ENCODE results near the gene THAP7. TPM values are rescaled to one million over a fixed set of nuclear protein-coding genes. Genes with fewer than 3 reads are reported as not detected.

The THAP7 gene
- total RNA-seq, 1 donor from 2014 or later: 14.7 TPM

GRCh38 chr22:21025763-21026755, 24.1 kb upstream of the THAP7 start:
- H3K27ac Mint-ChIP-seq: no peak overlapping the region
- TF ChIP-seq EZH2 (IDR thresholded peaks at IDR 0.05): no peak
- no peak for TF ChIP-seq CTCF (IDR thresholded peaks at IDR 0.05)
- TF ChIP-seq EZH2phosphoT487 (IDR thresholded peaks at IDR 0.05): no peak
- no peak overlapping the region for H3K4me3 ChIP-seq

GRCh38 chr22:21025266-21025665, 23.3 kb upstream of the THAP7 start:
- H2AFZ ChIP-seq (replicated peaks): no peak overlapping the region
- H3K9me3 ChIP-seq (ENCODE audit: low read depth): no peaks in the 10 kb centered on the region
- H3K9me3 Mint-ChIP-seq: no peaks in the 10 kb centered on the region
- H3K79me2 ChIP-seq (ENCODE audit: low read depth): no peaks in the 10 kb centered on the region
- no peak overlapping the region for H3K4me3 ChIP-seq
- peaks cover 5% of the 10 kb centered on the region for H3K27me3 Mint-ChIP-seq (ENCODE audit: insufficient read depth, low read depth)
- H3K4me1 ChIP-seq: no peaks in the 10 kb centered on the region
- H3K4me1 Mint-ChIP-seq: peaks cover 19% of the 10 kb centered on the region
- no peak overlapping the region for H3K4me2 ChIP-seq
- H3K27ac Mint-ChIP-seq: no peak overlapping the region
- H3K4me3 Mint-ChIP-seq: no peak overlapping the region
- TF ChIP-seq EZH2 (IDR thresholded peaks at IDR 0.05): no peak
- no peak for TF ChIP-seq CTCF (IDR thresholded peaks at IDR 0.05)
- no peak for TF ChIP-seq EZH2phosphoT487 (IDR thresholded peaks at IDR 0.05)
- no peaks in the 10 kb centered on the region for H4K20me1 ChIP-seq (ENCODE audit: low read depth)
- no peaks in the 10 kb centered on the region for H3K36me3 Mint-ChIP-seq
- no peaks in the 10 kb centered on the region for H3K36me3 ChIP-seq
- no peaks in the 10 kb centered on the region for H3F3A ChIP-seq (ENCODE audit: low read depth)
- DNase-seq (ENCODE audit: low spot score): no peak
- no peak overlapping the region for H3K27ac ChIP-seq
- H3K27me3 ChIP-seq: peaks cover 4% of the 10 kb centered on the region
- no peak overlapping the region for H3K9ac ChIP-seq

More at GRCh38 chr22:21025763-21026755, 24.1 kb upstream of the THAP7 start:
- no peak overlapping the region for H2AFZ ChIP-seq (replicated peaks)
- DNase-seq (ENCODE audit: low spot score): no peak
- no peak overlapping the region for H3K4me3 Mint-ChIP-seq
- H3K36me3 ChIP-seq: no peaks in the 10 kb centered on the region
- H3K27ac ChIP-seq: no peak overlapping the region
- H3K36me3 Mint-ChIP-seq: no peaks in the 10 kb centered on the region
- no peaks in the 10 kb centered on the region for H3K79me2 ChIP-seq (ENCODE audit: low read depth)
- H4K20me1 ChIP-seq (ENCODE audit: low read depth): no peaks in the 10 kb centered on the region
- no peak overlapping the region for H3K4me2 ChIP-seq
- H3F3A ChIP-seq (ENCODE audit: low read depth): no peaks in the 10 kb centered on the region
- no peaks in the 10 kb centered on the region for H3K4me1 ChIP-seq
- peaks cover 10% of the 10 kb centered on the region for H3K27me3 ChIP-seq
- no peaks in the 10 kb centered on the region for H3K9me3 ChIP-seq (ENCODE audit: low read depth)
- no peak overlapping the region for H3K9ac ChIP-seq
- H3K4me1 Mint-ChIP-seq: peaks cover 18% of the 10 kb centered on the region
- no peaks in the 10 kb centered on the region for H3K9me3 Mint-ChIP-seq
- H3K27me3 Mint-ChIP-seq (ENCODE audit: insufficient read depth, low read depth): peaks cover 13% of the 10 kb centered on the region

DNA sequence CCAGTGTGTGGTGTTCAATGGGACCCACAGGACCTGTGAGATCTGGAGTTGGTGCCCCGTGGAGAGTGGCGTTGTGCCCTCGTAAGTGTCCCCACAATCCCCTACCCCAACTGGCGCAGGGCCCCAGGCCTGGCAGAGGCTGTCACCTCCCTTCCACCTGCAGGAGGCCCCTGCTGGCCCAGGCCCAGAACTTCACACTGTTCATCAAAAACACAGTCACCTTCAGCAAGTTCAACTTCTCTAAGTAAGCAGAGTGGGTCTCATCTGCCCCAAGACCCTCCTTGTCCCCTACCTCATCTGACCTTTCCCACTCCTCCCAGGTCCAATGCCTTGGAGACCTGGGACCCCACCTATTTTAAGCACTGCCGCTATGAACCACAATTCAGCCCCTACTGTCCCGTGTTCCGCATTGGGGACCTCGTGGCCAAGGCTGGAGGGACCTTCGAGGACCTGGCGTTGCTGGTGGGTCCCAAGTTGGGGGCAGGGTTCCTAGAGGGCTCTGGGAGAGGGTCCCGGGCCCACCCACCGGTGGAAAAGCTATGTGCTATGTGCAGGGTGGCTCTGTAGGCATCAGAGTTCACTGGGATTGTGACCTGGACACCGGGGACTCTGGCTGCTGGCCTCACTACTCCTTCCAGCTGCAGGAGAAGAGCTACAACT, 21.2 kb upstream of the THAP7 start:
- no peak overlapping the region for H3K9ac ChIP-seq
- H3K27me3 ChIP-seq: no peaks in the 10 kb centered on the region
- no peaks in the 10 kb centered on the region for H3K9me3 Mint-ChIP-seq
- H3F3A ChIP-seq (ENCODE audit: low read depth): no peaks in the 10 kb centered on the region
- H3K27ac ChIP-seq: no peak overlapping the region
- peaks cover 2% of the 10 kb centered on the region for H3K36me3 Mint-ChIP-seq
- H3K36me3 ChIP-seq: no peaks in the 10 kb centered on the region
- H2AFZ ChIP-seq (replicated peaks): no peak overlapping the region
- H4K20me1 ChIP-seq (ENCODE audit: low read depth): no peaks in the 10 kb centered on the region
- no peaks in the 10 kb centered on the region for H3K79me2 ChIP-seq (ENCODE audit: low read depth)
- H3K4me3 Mint-ChIP-seq: no peak overlapping the region
- DNase-seq (ENCODE audit: low spot score): no peak
- H3K4me1 Mint-ChIP-seq: peaks cover 16% of the 10 kb centered on the region
- no peak overlapping the region for H3K4me2 ChIP-seq
- no peak overlapping the region for H3K27ac Mint-ChIP-seq
- TF ChIP-seq EZH2phosphoT487 (IDR thresholded peaks at IDR 0.05) (no peak), CTCF (IDR thresholded peaks at IDR 0.05) (no peak), EZH2 (IDR thresholded peaks at IDR 0.05) (no peak)
- H3K9me3 ChIP-seq (ENCODE audit: low read depth): no peaks in the 10 kb centered on the region
- H3K4me3 ChIP-seq: no peak overlapping the region
- no peaks in the 10 kb centered on the region for H3K27me3 Mint-ChIP-seq (ENCODE audit: insufficient read depth, low read depth)
- no peaks in the 10 kb centered on the region for H3K4me1 ChIP-seq

Data from neural progenitor cell (in vitro differentiated cells).